B cell (primary cell): ENCODE results near the gene ACP1.

ENCODE experiments used
- CTCF ChIP-seq: fragments of 200-600 bp; IDR thresholded peaks from one replicate; pipeline ENCODE4 v1.8.0; 2022; ENCODE audit warnings: antibody characterized with exemption, mild to moderate bottlenecking
- EZH2 ChIP-seq: IDR thresholded peaks from 2 replicates; pipeline ENCODE4 v1.6.1; 2012; ENCODE audit warnings: borderline replicate concordance, low read depth, mild to moderate bottlenecking, moderate library complexity, low read length; ENCODE audit not compliant: insufficient read depth, poor library complexity, severe bottlenecking

GRCh38 chr2:289362-290089 lies 24.8 kb downstream of the ACP1 start:
- peak; percentile 59 for TF ChIP-seq EZH2
- no peak for TF ChIP-seq CTCF
